ENCODE measurements around the gene EPS8L1.
A peak's percentile ranks its signal among the peaks of the same experiment; 100 is the strongest.

Gene EPS8L1

DNA sequence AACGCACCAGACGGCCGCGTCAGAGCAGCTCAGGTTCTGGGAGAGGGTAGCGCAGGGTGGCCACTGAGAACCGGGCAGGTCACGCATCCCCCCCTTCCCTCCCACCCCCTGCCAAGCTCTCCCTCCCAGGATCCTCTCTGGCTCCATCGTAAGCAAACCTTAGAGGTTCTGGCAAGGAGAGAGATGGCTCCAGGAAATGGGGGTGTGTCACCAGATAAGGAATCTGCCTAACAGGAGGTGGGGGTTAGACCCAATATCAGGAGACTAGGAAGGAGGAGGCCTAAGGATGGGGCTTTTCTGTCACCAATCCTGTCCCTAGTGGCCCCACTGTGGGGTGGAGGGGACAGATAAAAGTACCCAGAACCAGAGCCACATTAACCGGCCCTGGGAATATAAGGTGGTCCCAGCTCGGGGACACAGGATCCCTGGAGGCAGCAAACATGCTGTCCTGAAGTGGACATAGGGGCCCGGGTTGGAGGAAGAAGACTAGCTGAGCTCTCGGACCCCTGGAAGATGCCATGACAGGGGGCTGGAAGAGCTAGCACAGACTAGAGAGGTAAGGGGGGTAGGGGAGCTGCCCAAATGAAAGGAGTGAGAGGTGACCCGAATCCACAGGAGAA is 39.9 kb downstream of the EPS8L1 start:
- DNase-seq, result no peak
- Histone ChIP-seq H3K27ac (peak overlapping the region; percentile 88 to 92), H3K4me1 (peaks cover 0 to 64% (median 55%) of the 10 kb centered on the region in 4 donors)

DNA sequence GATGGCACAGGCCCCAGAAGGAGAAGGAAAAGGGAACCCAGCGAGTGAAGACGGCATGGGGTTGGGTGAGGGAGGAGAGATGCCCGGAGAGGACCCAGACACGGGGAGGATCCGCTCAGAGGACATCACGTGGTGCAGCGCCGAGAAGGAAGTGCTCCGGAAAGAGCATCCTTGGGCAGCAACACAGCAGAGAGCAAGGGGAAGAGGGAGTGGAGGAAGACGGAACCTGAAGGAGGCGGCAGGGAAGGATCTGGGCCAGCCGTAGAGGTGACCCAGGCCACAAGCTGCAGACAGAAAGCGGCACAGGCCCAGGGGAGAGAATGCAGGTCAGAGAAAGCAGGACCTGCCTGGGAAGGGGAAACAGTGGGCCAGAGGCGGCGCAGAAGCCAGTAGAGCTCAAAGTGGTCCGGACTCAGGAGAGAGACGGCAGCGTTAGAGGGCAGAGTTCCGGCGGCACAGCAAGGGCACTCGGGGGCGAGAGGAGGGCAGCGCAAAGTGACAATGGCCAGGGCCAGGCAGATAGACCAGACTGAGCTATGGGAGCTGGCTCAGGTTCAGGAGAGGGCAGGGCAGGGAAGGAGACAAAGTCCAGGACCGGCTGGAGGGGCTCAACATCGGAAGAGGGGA is 40.7 kb downstream of the EPS8L1 start:
- peak; percentile 76 to 84 for DNase-seq
- intact Hi-C loops (cut with DNase I; ENCODE audit: low total_unique reads), result loop anchor here (5.0 kb wide), 1 partner anchor 649 kb away; no protein-coding TSS in a partner anchor
- peak overlapping the region; percentile 88 to 92 for H3K27ac ChIP-seq
- TF ChIP-seq, protein P1, sequence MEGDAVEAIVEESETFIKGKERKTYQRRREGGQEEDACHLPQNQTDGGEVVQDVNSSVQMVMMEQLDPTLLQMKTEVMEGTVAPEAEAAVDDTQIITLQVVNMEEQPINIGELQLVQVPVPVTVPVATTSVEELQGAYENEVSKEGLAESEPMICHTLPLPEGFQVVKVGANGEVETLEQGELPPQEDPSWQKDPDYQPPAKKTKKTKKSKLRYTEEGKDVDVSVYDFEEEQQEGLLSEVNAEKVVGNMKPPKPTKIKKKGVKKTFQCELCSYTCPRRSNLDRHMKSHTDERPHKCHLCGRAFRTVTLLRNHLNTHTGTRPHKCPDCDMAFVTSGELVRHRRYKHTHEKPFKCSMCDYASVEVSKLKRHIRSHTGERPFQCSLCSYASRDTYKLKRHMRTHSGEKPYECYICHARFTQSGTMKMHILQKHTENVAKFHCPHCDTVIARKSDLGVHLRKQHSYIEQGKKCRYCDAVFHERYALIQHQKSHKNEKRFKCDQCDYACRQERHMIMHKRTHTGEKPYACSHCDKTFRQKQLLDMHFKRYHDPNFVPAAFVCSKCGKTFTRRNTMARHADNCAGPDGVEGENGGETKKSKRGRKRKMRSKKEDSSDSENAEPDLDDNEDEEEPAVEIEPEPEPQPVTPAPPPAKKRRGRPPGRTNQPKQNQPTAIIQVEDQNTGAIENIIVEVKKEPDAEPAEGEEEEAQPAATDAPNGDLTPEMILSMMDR (IDR thresholded peaks at IDR 0.05), result no peak
- no peaks in the 10 kb centered on the region for H3K9me3 ChIP-seq
- H3K4me1 ChIP-seq, result peaks cover 0 to 61% (median 53%) of the 10 kb centered on the region in 4 donors
- H3K27me3 ChIP-seq, result no peaks in the 10 kb centered on the region
- H3K36me3 ChIP-seq, result peaks cover 0 to 18% (median 0%) of the 10 kb centered on the region in 3 donors
- peak overlapping the region; percentile 83 to 87 for H3K4me3 ChIP-seq

More for the DNA sequence above, 39.9 kb downstream of the EPS8L1 start:
- Histone ChIP-seq H3K27me3 (no peaks in the 10 kb centered on the region), H3K9me3 (no peaks in the 10 kb centered on the region), H3K4me3 (peak overlapping the region; percentile 83 to 87), H3K36me3 (peaks cover 0 to 19% (median 0%) of the 10 kb centered on the region in 3 donors)
- TF ChIP-seq, protein P1 (IDR thresholded peaks at IDR 0.05), result no peak
- intact Hi-C loops (cut with DNase I; ENCODE audit: low total_unique reads), result loop anchor here (5.0 kb wide), 1 partner anchor 648 kb away; no protein-coding TSS in a partner anchor

DNA sequence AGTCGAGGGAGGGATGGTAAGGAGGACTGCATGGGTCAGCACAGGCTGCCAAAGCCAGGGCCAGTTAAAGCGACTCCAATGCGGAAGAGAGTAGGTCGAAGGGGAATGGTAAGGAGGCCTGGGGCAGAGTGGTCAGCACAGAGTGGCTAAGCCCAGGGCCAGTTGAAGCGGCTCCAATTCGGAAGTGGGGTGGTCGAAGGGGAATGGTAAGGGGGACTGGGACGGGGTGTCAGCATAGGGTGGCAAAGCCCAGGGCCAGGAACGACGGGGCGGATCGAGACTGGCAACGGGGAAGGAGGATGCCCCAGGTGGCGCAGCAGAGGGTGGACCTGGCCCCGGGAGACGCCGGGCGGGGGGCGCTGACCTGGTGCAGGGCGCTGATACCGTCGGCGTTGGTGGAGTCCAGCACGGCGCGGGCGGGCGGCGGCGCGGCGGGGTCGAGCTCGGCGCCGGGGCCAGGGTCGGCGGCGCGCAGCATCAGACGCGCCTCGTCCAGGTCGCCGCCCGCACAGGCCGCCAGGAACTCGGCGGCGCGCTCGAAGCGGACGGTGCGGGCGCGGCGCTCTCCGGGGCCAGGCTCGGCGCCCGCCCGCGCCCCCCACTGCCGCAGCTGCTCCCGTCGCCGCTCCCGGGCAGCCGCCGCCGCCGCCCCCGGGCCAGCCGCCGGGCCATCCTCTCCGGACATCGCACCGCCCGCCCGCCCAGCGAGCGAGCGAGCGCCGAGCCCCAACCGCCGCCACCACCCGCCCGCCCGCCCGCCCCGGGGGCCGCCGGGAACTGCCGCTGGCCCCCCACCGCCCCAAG is 41.4 kb downstream of the EPS8L1 start, which contains the start of gene PPP1R12C:
TSS of gene PPP1R12C (minus strand) at position 779 of the 804 bp plus-strand sequence. CDS start at position 685, 94 bp downstream.
- intact Hi-C loops (cut with DNase I; ENCODE audit: low total_unique reads), result loop anchor here (5.0 kb wide), 1 partner anchor 650 kb away; no protein-coding TSS in a partner anchor
- H3K27me3 ChIP-seq, result no peaks in the 10 kb centered on the region
- TF ChIP-seq, protein P1 (IDR thresholded peaks at IDR 0.05), result no peak
- peaks cover 0 to 56% (median 46%) of the 10 kb centered on the region in 4 donors for H3K4me1 ChIP-seq
- H3K27ac ChIP-seq, result peak within 1 kb of the TSS; percentile 88 to 92
- peaks cover 0 to 12% (median 0%) of the 10 kb centered on the region in 3 donors for H3K36me3 ChIP-seq
- DNase-seq, result peak in 1 of 2 donors; percentile 34
- no peaks in the 10 kb centered on the region for H3K9me3 ChIP-seq
- H3K4me3 ChIP-seq, result peak within 1 kb of the TSS; percentile 83 to 87

DNA sequence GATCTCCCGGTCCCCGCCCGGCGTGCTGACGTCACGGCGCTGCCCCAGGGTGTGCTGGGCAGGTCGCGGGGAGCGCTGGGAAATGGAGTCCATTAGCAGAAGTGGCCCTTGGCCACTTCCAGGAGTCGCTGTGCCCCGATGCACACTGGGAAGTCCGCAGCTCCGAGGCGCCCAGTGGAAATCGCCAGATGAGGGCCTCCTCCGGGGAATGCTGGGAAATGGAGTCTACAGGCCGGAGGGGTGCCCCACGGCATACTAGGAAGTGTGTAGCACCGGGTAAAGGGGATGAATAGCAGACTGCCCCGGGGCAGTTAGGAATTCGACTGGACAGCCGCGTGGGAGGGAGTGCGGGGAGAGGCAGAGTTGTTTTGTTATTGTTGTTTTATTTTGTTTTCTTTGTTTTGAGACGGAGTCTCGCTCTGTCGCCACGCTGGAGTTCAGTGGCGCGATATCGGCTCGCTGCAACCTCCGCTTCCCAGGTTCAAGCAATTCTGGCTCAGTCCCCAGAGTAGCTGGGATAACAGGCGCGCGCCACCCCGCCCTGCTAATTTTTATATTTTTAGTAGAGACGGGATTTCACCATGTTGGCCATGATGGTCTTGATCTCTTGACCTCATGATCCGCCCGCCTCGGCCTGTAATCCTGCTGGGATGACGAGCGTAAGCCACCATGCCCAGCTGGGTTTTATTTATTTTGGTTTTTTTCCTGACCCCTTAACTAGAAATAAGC is 42.2 kb downstream of the EPS8L1 start:
- peaks cover 0 to 4% (median 0%) of the 10 kb centered on the region in 3 donors for H3K36me3 ChIP-seq
- DNase-seq, result peak; percentile 99
- intact Hi-C loops (cut with DNase I; ENCODE audit: low total_unique reads), result loop anchor here (5.0 kb wide), 1 partner anchor 651 kb away; no protein-coding TSS in a partner anchor

More for the DNA sequence above, 42.2 kb downstream of the EPS8L1 start:
- no peaks in the 10 kb centered on the region for H3K9me3 ChIP-seq
- H3K4me1 ChIP-seq, result peaks cover 0 to 49% (median 41%) of the 10 kb centered on the region in 4 donors
- H3K4me3 ChIP-seq, result peak overlapping the region; percentile 83 to 87
- H3K27ac ChIP-seq, result peak overlapping the region; percentile 75 to 88
- no peaks in the 10 kb centered on the region for H3K27me3 ChIP-seq
- TF ChIP-seq, protein P1 (IDR thresholded peaks at IDR 0.05), result peak in 1 of 2 experiments; percentile 7
